GM12801 (cell line): ENCODE measurements around the gene ERGIC2.

Experiments used
- CTCF ChIP-seq: IDR thresholded peaks from one replicate; pipeline ENCODE4 v1.5.1; 2011; ENCODE audit warnings: control low read depth; ENCODE audit not compliant: insufficient read length; ENCODE audit errors: extremely low read depth

ERGIC2 gene

GRCh38 chr12:29306682-29307081 is 74.3 kb downstream of the ERGIC2 start:
- TF ChIP-seq CTCF = no peak

- no peak for TF ChIP-seq CTCF
Measured at GRCh38 chr12:29306266-29306665, 74.7 kb downstream of the ERGIC2 start.

- no peak for TF ChIP-seq CTCF
Measured at GRCh38 chr12:29304388-29304787, 76.6 kb downstream of the ERGIC2 start.

- TF ChIP-seq CTCF = no peak
Measured at GRCh38 chr12:29301114-29301513, 79.9 kb downstream of the ERGIC2 start.

GRCh38 chr12:29299633-29300032 is 81.3 kb downstream of the ERGIC2 start:
- no peak for TF ChIP-seq CTCF

GRCh38 chr12:29291226-29291625 is 89.7 kb downstream of the ERGIC2 start:
- TF ChIP-seq CTCF = no peak

- TF ChIP-seq CTCF = no peak
Measured at GRCh38 chr12:29288031-29288430, 92.9 kb downstream of the ERGIC2 start.

- TF ChIP-seq CTCF = no peak
Measured at GRCh38 chr12:29287622-29288021, 93.3 kb downstream of the ERGIC2 start.
